Caki2 (cell line): Measurements from ENCODE around the gene ANKRD13D. TPM values are rescaled to one million over a fixed set of nuclear protein-coding genes. Genes with fewer than 3 reads are reported as not detected.
A peak's percentile ranks its signal among the peaks of the same experiment; 100 is the strongest.

Experiments used
- DNase-seq: peaks from one replicate; pipeline ENCODE4 v3.0.0-alpha.2; 2015; ENCODE audit warnings: low read depth
- in situ Hi-C: cut with HindIII; loops from 2 replicates; pipeline ENCODE4 v1.10.0; 2016; ENCODE audit warnings: low sequenced_read_pairs, low pct_unique_long_range_greater_than_20kb, mixed read lengths
- total RNA-seq: library from RNA; depleted of rRNA; stranded (reverse); fragments of >200 nt; shearing (Covaris generic); gene quantifications from 2 replicates; pipeline ENCODE4 v1.2.3, GENCODE V29; 2014; ENCODE audit warnings: low replicate concordance; rRNA removed

The ANKRD13D gene
- 11.7 and 22.5 TPM in 2 replicates for total RNA-seq

DNA sequence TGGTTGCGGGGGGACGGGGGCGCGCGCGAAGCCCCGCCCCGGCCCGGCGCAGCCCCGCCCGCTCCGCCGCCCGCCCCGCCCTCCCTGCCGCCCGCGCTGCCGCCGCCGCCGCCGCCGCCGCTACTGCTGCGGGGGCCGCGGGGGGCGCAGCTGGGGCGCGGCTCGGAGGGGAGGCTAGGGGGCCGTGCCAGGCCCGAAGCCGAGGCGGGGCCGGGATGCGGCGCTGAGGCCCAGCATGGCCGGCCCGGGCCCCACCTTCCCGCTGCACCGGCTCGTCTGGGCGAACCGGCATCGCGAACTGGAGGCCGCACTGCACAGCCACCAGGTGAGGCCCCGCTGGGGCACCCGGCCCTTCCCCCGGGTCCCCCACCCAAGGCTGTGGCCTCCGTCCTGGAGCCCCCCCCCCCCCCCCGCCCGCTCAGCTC, at the start of gene ANKRD13D:
Gene ANKRD13D (plus strand): TSS at position 78 of the 425 bp plus-strand sequence. CDS start 158 bp downstream, at position 236.
- in situ Hi-C loops: no loop called here
- DNase-seq: no peak

DNA sequence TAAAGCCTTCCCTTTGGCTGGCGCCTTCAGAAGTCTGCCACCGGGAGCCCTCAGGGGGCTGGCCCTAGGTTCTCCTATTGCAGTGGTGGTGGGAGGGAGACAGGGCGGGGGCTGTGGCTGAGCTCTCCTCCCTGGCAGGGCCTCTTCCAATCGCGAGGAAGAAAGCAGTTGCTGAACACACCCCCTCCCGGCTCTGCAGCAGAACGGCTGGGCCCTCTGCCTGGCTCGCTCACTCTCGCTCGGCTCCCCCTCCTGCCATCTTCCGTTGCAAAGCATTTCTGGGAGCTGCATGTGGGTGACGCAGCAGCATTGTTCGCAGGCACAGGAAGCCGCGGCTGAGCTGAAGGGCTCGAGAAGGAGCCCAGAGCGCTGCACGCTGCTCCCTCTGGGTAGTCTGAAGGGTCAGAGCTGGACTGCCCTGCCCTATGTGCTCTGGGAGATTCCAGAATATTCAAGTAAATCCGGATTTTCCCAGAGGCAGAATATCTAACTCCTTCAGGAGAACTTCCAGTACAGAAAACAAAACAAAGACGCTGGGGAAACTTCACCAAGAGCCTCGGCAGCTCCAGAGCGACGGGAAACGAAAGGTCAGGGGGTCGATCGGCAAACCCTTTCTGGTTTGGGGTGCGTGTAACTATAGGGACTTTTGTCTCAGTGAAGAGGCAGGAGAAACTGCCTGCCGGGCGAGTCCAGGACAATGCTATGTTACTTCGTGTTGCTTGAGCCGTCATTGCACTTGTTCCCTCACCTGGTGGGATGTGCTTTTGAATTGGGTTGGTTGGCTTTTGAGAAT, 49.1 kb upstream of the ANKRD13D start:
- in situ Hi-C loops: no loop called here
- DNase-seq: peak; percentile 98

DNA sequence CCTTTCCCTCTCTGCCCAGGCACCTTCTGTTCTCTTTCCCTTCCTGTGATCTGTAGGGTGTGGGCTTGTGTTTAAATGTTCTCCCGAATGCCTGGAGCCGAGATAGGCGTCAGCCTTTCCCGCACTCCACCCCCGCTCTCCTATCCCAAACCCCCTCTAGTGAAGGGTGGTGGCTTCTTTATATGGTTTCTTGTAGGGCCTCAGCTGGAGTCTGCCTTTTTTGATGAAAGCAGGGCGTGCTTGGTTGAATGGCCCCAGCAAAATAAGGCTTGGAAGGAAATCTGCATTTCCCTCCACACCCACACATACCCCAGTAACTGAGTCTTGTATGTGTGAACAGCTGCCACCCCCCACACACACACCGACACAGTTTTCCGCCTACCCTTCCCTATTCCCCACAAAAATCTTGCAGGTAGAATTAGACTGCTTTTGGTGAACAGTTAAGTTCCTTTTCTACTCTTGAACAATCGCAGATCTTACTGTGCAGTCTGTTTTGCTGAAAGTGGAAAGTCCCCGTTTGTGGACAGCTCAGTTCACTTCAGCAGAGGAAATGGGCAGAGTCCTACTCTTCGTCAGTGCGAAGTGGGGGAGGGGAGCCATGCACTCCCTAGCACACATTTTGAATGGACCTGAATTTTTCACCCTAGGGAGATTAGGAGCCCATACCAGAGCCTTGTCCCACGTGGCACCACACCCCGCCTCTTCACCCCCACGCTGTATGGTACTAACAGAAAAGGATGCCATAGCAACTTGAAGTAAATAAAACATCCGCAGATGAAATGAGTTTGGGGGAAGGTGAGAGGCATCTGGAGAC, 48.3 kb upstream of the ANKRD13D start:
- DNase-seq: peak; percentile 67
- in situ Hi-C loops: no loop called here

DNA sequence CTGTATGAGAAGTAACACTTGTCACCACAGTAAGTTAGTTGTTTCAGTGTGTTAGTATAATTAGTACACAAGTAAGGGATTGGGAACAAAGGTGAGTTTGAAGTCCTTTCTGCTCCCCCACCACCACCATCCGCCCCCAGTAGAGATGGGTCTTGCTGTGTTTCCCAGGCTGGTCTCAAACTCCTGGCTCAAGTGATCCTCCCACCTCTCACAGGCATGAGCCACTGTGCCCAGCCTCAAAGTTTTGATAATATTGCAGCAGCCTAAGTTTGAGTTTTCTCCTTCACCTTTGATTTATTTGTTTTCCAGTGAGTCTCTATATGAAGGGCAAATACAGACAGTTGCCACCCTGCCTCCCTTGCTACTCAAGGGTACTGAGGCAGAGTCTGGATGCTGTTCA, 46.6 kb upstream of the ANKRD13D start:
- no peak for DNase-seq
- in situ Hi-C loops: no loop called here

DNA sequence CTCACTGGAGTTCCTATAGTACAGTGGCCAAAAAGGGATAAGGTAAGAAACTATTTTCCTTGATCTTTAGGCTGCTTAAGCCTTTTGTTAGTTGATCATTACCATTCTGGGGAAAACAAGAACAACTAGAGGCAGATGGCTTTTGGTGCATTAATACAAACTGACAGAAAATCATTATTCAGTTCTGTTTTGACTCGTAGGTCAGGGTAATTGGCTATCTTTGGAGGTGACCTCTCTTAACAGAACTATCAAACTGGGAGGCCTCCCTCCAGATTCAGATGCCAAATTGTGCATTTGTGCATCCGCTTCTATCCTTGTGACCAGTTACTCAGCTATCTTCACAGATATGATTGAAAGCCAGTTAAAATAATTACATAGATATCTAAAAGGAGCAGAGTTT, 46.1 kb upstream of the ANKRD13D start:
- DNase-seq: no peak
- in situ Hi-C loops: no loop called here

DNA sequence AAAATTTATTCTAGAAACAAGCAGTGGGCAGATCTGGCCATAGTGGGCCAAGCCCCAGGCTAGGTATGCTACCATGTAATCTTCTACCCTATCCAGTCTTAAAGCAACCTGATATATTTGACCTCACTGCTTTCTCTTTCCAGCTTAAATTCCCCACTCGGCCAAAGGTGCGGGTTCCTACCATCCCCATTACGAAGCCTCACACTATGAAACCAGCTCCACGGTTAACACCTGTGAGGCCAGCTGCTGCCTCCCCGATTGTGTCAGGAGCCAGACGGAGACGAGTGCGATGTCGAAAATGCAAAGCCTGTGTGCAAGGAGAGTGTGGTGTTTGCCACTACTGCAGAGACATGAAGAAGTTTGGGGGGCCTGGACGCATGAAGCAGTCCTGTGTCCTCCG, 44.1 kb upstream of the ANKRD13D start:
- in situ Hi-C loops: no loop called here
- no peak for DNase-seq

DNA sequence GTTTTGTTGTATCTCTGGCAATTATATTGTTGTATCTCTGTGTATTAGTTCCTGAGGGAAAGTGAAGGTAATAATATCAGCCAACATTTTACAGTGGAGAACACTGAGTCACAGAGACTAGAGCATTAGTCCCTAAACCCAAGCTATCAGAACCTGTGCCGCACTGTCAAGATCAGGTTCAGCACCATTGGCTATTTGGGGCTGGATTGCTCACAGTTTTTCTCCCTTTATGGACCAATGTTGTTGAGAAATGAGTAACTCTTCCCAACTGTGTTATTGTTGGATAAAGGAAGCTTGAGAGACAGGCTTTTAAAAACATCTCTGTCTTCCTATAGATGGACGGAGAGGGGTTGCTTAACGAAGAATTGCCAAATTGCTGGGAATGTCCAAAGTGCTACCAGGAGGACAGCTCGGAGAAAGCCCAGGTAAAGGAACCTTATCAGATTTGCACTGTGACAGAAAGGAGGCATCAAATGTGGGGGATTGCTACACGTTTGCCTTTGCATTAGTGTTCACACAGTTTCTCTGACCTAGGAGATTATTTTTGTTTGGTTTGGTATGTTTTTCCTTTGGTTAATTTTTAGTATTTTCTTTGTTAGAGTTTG, 41.1 kb upstream of the ANKRD13D start:
- in situ Hi-C loops: no loop called here
- DNase-seq: no peak

DNA sequence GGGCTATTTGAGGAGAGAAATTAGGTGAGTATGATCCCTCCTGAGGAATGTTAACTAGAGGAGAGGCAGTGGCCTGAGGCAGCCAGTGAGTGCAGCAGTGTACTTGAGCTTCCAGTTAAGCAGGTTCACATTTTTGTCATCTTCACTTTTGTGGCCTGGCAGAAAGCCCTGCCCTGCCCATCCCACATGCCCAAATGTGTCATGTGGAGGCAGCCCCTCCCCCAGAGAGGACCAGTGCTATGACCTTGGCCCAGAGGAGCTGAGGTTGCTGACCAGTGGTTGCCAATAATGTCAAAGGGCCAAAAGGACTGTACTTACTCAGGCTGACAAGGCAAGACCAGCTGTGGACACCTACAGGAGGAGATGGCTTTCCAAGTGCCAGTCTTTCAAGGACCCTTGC, 40.5 kb upstream of the ANKRD13D start:
- in situ Hi-C loops: no loop called here
- peak; percentile 71 for DNase-seq

DNA sequence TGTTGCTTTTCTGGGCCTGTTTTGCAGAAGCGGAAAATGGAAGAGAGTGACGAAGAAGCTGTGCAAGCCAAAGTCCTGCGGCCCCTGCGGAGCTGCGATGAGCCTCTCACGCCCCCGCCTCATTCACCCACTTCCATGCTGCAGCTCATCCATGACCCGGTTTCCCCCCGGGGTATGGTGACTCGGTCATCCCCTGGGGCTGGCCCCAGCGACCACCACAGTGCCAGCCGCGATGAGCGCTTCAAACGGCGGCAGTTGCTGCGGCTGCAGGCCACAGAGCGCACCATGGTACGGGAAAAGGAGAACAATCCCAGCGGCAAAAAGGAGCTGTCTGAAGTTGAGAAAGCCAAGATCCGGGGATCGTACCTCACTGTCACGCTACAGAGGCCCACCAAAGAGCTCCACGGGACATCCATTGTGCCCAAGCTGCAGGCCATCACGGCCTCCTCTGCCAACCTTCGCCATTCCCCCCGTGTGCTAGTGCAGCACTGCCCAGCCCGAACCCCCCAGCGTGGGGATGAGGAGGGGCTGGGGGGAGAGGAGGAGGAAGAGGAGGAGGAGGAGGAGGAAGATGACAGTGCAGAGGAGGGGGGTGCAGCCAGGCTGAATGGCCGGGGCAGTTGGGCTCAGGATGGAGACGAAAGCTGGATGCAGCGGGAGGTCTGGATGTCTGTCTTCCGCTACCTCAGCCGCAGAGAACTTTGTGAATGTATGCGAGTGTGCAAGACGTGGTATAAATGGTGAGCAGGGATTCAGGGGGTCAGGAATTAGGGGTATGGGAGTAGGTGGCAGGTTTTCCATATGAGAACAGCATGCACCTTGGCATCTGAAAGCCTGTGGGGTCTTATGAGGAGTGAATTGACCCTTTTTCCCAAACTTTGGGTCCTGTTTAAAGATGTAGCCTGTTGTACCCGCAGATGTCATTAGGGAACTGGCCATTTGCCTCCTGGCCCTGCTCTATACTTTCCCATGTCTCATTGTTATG, 38.8 kb upstream of the ANKRD13D start:
- DNase-seq: no peak
- in situ Hi-C loops: no loop called here

DNA sequence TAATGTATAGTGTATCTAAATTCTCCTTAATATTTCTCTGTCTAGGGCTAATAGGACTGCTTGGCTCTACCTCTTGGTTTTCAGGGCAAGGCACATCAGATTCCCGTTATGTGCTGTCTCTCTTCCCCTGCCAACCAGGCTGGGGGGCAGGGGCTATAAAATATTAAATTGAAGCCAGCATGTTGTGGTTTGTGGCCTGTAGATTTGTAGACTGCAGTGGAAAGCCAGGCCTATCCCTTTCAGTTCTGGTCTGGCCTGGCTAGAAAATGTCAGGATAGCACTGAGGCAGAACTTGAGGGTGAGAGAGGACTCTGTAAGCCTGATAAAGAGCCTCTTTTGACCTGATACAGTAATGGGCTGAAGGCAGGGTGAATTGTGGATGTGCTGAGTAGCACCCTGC, 37.3 kb upstream of the ANKRD13D start:
- DNase-seq: no peak
- in situ Hi-C loops: no loop called here

DNA sequence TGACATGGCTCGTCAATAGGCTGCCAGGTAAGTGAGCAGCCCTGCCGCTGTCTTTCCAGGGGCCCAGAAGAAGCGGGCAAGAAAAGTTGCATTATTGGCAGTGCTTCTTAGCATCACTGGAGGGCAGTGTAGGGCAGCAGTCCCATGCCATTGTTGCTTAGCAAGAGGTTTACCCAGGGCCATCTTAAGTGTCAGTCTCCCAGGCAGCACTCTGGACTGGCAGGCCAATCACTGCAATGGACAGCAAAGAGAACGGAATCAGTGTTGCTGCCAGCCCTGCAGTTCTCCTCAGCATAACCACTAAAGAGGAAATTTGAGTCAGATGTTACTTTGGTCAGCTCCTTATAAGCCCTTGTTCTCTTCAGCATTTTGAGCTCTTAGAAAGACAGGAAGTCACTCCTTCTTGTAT, 36.3 kb upstream of the ANKRD13D start:
- DNase-seq: peak; percentile 27

DNA sequence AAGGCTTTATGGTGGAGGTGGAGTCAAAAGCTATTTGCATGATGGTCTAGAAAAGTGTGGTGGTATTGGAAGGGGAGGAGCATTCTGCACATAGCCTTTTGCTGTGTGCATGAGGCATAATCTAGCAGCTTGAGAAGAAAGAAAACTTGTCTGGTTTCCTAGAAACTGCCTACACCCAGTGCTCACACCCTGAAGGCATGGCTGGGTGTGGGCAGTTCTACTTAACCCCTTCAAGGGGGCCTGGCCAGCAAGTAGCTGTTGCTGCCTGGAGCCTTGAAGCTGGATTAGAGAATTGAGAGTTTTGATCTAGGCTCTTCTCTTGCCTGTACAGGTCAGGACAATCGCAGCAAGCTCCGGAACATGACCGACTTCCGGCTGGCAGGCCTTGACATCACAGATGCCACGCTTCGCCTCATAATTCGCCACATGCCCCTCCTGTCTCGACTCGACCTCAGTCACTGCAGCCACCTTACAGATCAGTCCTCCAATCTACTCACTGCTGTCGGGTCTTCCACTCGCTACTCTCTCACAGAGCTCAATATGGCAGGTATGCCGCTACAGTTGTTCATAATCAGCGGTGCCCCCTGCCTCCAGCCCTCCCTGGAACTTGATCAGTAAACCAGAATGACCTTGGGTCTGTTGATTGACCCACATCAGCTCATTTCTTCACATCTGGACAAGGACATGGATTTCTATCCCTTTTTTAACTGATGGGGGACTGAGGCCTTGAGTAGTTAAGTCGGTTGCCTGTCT, 35.1 kb upstream of the ANKRD13D start:
- peak; percentile 35 for DNase-seq
- in situ Hi-C loops: no loop called here

More for the DNA sequence above, 36.3 kb upstream of the ANKRD13D start:
- in situ Hi-C loops: no loop called here

DNA sequence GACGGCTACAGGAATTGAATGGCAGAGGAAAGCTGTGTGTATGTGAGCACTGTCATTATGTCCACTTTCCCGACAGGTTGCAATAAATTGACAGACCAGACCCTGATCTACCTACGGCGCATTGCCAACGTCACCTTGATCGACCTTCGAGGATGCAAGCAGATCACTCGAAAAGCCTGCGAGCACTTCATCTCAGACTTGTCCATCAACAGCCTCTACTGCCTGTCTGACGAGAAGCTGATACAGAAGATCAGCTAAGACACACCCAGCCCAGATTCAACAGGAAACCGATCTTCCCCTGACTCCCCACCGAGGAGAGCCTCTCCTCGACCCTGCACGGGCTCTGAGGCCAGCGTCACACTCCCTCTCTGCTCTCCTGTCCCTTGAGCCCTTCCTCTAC, 34.3 kb upstream of the ANKRD13D start:
- no peak for DNase-seq
- in situ Hi-C loops: no loop called here

DNA sequence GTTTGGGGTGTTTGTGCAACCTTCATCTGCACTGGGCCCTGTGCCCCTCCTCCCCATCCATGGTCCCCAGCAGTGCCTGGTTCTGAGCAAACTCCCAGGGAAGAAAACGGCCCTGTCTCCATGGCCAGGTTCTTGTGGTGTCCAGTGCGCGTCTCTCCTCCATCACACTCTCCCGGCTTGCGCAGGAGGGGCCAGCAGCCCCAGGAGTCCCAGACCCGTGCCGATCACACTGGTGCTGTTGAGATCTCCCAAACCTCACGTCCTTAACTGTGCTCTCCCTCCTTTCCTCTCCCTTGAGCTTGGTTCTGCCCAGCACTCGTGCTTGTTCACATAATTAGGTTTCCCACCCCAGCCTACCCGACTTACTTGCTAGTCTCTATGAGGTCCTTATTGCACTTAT, 33.8 kb upstream of the ANKRD13D start:
- in situ Hi-C loops: no loop called here
- DNase-seq: no peak

DNA sequence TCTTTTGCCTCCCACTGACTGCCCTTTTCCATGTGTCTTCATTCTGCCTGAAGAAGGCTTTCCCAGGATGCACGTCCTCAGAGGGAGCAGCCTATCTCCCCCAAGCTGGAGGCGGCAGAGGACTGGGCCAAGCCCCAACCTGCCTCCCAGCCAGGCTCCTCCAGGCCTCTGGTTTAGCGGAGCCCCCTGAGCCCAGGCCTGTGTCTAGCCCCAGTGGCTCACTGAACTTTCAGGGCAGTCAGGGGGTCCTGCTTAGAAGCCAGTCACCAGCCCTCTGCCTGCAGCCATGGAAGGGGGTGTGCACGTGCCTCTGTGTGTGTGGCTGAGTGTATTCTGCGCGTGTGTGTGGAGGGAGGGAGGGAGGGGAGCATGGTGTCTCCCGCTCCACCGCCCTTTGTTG, 33.2 kb upstream of the ANKRD13D start:
- in situ Hi-C loops: no loop called here

DNA sequence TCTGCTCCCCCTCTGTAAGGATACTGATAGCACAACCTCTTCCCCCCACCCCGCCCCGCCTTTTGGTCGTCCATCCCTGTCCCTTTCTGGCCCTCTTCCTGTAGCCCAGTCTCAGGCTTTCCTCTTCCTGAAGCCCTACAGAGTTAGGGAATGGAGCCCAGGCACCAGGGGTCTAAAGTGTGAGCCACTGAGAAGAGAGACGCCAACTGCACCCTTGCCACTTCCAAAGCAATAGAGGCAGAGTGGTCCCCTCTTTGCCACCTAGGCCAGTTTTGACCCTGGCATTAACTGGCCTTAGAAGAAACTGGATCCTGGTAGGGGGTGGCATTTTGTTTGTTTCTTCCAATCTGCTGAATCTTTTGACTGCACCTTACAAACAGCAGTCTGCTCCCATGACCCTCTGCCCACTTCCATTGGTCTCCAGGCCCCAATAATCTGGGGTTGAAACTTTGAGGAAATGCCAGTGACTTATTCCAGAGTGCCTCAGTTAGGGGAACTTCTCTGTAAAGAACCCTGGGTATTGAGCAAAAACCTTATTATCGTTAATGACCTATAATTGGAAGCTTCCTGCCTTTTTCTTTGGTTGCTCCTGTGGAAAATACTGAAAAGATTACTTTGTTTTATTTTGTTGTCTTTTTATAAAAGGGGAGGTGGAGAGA, 32.5 kb upstream of the ANKRD13D start:
- in situ Hi-C loops: no loop called here
- no peak for DNase-seq

More for the DNA sequence above, 33.2 kb upstream of the ANKRD13D start:
- no peak for DNase-seq

DNA sequence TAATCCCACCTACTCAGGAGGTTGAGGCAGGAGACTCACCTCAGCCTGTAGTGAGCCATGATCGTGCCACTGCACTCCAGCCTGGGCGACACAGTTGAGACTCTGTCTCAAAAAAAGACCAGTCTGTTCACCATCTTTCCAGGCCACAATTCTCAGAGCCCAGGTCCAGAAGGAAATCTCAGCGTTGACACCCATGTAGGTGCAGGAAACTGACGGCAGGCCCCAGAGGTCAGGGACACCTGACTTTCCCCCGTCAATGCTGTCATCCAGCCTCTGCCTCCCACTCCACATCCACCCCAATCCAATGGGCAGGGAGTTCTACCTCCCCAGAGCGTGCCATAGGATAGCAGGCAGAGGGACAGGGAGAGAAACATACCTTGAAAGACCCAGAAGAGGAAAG, 28.7 kb upstream of the ANKRD13D start:
- no peak for DNase-seq
- in situ Hi-C loops: no loop called here
